WTC11 (cell line): ENCODE measurements around the gene NXPH4. TPM values are rescaled to one million over a fixed set of nuclear protein-coding genes. Genes with fewer than 3 reads are reported as not detected.

Experiments
- ATAC-seq: fragments of 200-7000 bp; cut with Tn5 transposase; 2 replicates; pipeline ENCODE4 v1.10.0; 2021; ENCODE audit warnings: mild to moderate bottlenecking, moderate library complexity
- CTCF ChIA-PET: fragments of 300-600 bp; sonication (Branson Sonifier 250); formaldehyde crosslinking; loops from one replicate; lab custom pipeline; 2021; ENCODE audit warnings: antibody characterized with exemption; lab: Charles Lee
- POLR2A ChIA-PET: fragments of 350-600 bp; sonication (Branson Sonifier 250); formaldehyde crosslinking; loops from one replicate; lab custom pipeline; 2021; ENCODE audit warnings: antibody characterized with exemption; lab: Charles Lee
- DNase-seq: peaks from one replicate; pipeline ENCODE4 v3.0.0; 2021; ENCODE audit warnings: low spot score
- H3K27ac Mint-ChIP-seq: 2 replicates; pipeline ENCODE4 v1.8.0; 2021; ENCODE audit warnings: mixed read lengths
- H3K27me3 Mint-ChIP-seq: 2 replicates; pipeline ENCODE4 v1.8.0; 2021; ENCODE audit warnings: low read depth, mild to moderate bottlenecking, moderate library complexity, mixed read lengths
- H3K36me3 Mint-ChIP-seq: 2 replicates; pipeline ENCODE4 v1.8.0; 2021; ENCODE audit warnings: mixed read lengths
- H3K4me1 Mint-ChIP-seq: 2 replicates; pipeline ENCODE4 v1.8.0; 2022; ENCODE audit warnings: mixed read lengths
- H3K4me3 Mint-ChIP-seq: 2 replicates; pipeline ENCODE4 v1.8.0; 2021; ENCODE audit warnings: mild to moderate bottlenecking, moderate library complexity, mixed read lengths
- H3K9me3 Mint-ChIP-seq: 2 replicates; pipeline ENCODE4 v1.8.0; 2021; ENCODE audit warnings: mixed read lengths
- CREM ChIP-seq: sonication (generic); formaldehyde crosslinking; IDR thresholded peaks from 2 replicates; pipeline ENCODE4 v1.8.1; 2022; ENCODE audit warnings: mild to moderate bottlenecking, missing genetic modification reagents, moderate library complexity
- ESRRA ChIP-seq: sonication (generic); formaldehyde crosslinking; IDR thresholded peaks from 2 replicates; pipeline ENCODE4 v1.8.1; 2022; ENCODE audit warnings: mild to moderate bottlenecking, missing genetic modification reagents, borderline replicate concordance
- FOXK1 ChIP-seq: sonication (generic); formaldehyde crosslinking; IDR thresholded peaks from 2 replicates; pipeline ENCODE4 v1.8.0; 2022; ENCODE audit warnings: mild to moderate bottlenecking, moderate library complexity, missing genetic modification reagents
- GABPB1 ChIP-seq: sonication (generic); formaldehyde crosslinking; IDR thresholded peaks from 2 replicates; pipeline ENCODE4 v1.8.1; 2023; ENCODE audit warnings: mild to moderate bottlenecking, missing genetic modification reagents
- GTF2I ChIP-seq: fragments of 250-450 bp; sonication (Bioruptor Pico); conservative IDR thresholded peaks from 2 replicates; pipeline ENCODE4 v1.4.0; 2021; ENCODE audit warnings: mild to moderate bottlenecking
- HMGA2 ChIP-seq: fragments of 250-450 bp; sonication (Bioruptor Pico); IDR thresholded peaks from 2 replicates; pipeline ENCODE4 v1.4.0; 2021; ENCODE audit warnings: mild to moderate bottlenecking, moderate library complexity
- HMGXB4 ChIP-seq: sonication (generic); formaldehyde crosslinking; IDR thresholded peaks from 2 replicates; pipeline ENCODE4 v1.8.1; 2023; ENCODE audit warnings: mild to moderate bottlenecking, moderate library complexity, missing genetic modification reagents
- IRF2 ChIP-seq: sonication (generic); formaldehyde crosslinking; IDR thresholded peaks from 2 replicates; pipeline ENCODE4 v1.8.0; 2022; ENCODE audit warnings: low read depth, missing genetic modification reagents, borderline replicate concordance
- JAZF1 ChIP-seq: fragments of 250-450 bp; sonication (Bioruptor Pico); IDR thresholded peaks from 2 replicates; pipeline ENCODE4 v1.9.0; 2021; ENCODE audit warnings: moderate library complexity, mild to moderate bottlenecking, inconsistent platforms
- KAT7 ChIP-seq: sonication (generic); formaldehyde crosslinking; IDR thresholded peaks from 2 replicates; pipeline ENCODE4 v1.8.1; 2023; ENCODE audit warnings: missing genetic modification reagents, mild to moderate bottlenecking, borderline replicate concordance
- MXD4 ChIP-seq: fragments of 250-450 bp; sonication (Bioruptor Pico); IDR thresholded peaks from 2 replicates; pipeline ENCODE4 v1.8.0; 2021; ENCODE audit warnings: mild to moderate bottlenecking, moderate library complexity, borderline replicate concordance
- MYBL2 ChIP-seq: sonication (generic); formaldehyde crosslinking; IDR thresholded peaks from 2 replicates; pipeline ENCODE4 v1.8.1; 2023; ENCODE audit warnings: mild to moderate bottlenecking, moderate library complexity, missing genetic modification reagents
- NFATC4 ChIP-seq: fragments of 250-450 bp; sonication (Bioruptor Pico); IDR thresholded peaks from 2 replicates; pipeline ENCODE4 v1.9.0; 2021; ENCODE audit warnings: mild to moderate bottlenecking
- NFYB ChIP-seq: sonication (generic); formaldehyde crosslinking; conservative IDR thresholded peaks from 2 replicates; pipeline ENCODE4 v1.8.0; 2022; ENCODE audit warnings: low read depth, missing genetic modification reagents
- OVOL2 ChIP-seq: fragments of 250-450 bp; sonication (Bioruptor Pico); IDR thresholded peaks from 2 replicates; pipeline ENCODE4 v1.9.0; 2021; ENCODE audit warnings: mild to moderate bottlenecking, borderline replicate concordance
- TEAD1 ChIP-seq: sonication (generic); formaldehyde crosslinking; IDR thresholded peaks from 2 replicates; pipeline ENCODE4 v1.8.0; 2022; ENCODE audit warnings: mild to moderate bottlenecking, missing genetic modification reagents
- ZNF138 ChIP-seq: sonication (generic); formaldehyde crosslinking; conservative IDR thresholded peaks from 2 replicates; pipeline ENCODE4 v1.8.1; 2022; ENCODE audit warnings: mild to moderate bottlenecking, moderate library complexity, missing genetic modification reagents
- ZNF512 ChIP-seq: sonication (generic); formaldehyde crosslinking; IDR thresholded peaks from 2 replicates; pipeline ENCODE4 v1.8.1; 2022; ENCODE audit warnings: missing genetic modification reagents, borderline replicate concordance
- total RNA-seq: library from RNA; stranded (reverse); gene quantifications from 3 replicates; pipeline ENCODE4 v1.2.3, GENCODE V29; 2021
- TF ChIP-seq, protein P1 (sequence below): sonication (generic); formaldehyde crosslinking; IDR thresholded peaks from 2 replicates; pipeline ENCODE4 v1.8.0; 2022; ENCODE audit warnings: mild to moderate bottlenecking, missing genetic modification reagents
- TF ChIP-seq, protein P2 (sequence below): fragments of 250-450 bp; sonication (Bioruptor Pico); IDR thresholded peaks from 2 replicates; pipeline ENCODE4 v1.9.0; 2021; ENCODE audit warnings: mild to moderate bottlenecking
- TF ChIP-seq, protein P3 (sequence below): fragments of 250-450 bp; sonication (Bioruptor Pico); IDR thresholded peaks from 2 replicates; pipeline ENCODE4 v1.8.0; 2021; ENCODE audit warnings: mild to moderate bottlenecking
- TF ChIP-seq, protein P4 (sequence below): sonication (generic); formaldehyde crosslinking; IDR thresholded peaks from 2 replicates; pipeline ENCODE4 v1.8.0; 2023; ENCODE audit warnings: missing genetic modification reagents, mild to moderate bottlenecking, borderline replicate concordance
- TF ChIP-seq, protein P5 (sequence below): sonication (generic); formaldehyde crosslinking; IDR thresholded peaks from 2 replicates; pipeline ENCODE4 v1.8.1; 2022; ENCODE audit warnings: mild to moderate bottlenecking, moderate library complexity, missing genetic modification reagents

NXPH4 gene
- total RNA-seq, 1 experiment from 2014 or later: 4.9 TPM

GRCh38 chr12:57241402-57242310, 25.1 kb downstream of the NXPH4 start:
- Mint-ChIP-seq H3K27me3 (peaks cover 77% of the 10 kb centered on the region), H3K9me3 (no peaks in the 10 kb centered on the region), H3K4me1 (peaks cover 64% of the 10 kb centered on the region), H3K27ac (no peak overlapping the region), H3K4me3 (peak overlapping the region; percentile 84), H3K36me3 (no peaks in the 10 kb centered on the region)
- CTCF ChIA-PET: interaction anchor here (0.6 to 18.5 kb wide), 17 partner anchors 10 to 217 kb away, joined by 3 to 660 read pairs (median 10); partner anchors contain the start of genes GLI1, INHBE, LRP1 and NXPH4
- DNase-seq (peak; percentile 21), ATAC-seq (no peak)
- POLR2A ChIA-PET: interaction anchor here (0.7 to 9.7 kb wide), 6 partner anchors 12 to 213 kb away, joined by 3 to 97 read pairs (median 12); partner anchors contain the start of genes INHBE, NXPH4 and SHMT2
- no peak for TF ChIP-seq NFYB (CRISPR knock-in tag)
- no peak for TF ChIP-seq GABPB1 (CRISPR knock-in tag)
- TF ChIP-seq FOXK1: no peak
- TF ChIP-seq GTF2I (CRISPR knock-in tag): no peak
- TF ChIP-seq, protein P1, sequence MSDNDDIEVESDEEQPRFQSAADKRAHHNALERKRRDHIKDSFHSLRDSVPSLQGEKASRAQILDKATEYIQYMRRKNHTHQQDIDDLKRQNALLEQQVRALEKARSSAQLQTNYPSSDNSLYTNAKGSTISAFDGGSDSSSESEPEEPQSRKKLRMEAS (CRISPR knock-in tag): no peak

DNA sequence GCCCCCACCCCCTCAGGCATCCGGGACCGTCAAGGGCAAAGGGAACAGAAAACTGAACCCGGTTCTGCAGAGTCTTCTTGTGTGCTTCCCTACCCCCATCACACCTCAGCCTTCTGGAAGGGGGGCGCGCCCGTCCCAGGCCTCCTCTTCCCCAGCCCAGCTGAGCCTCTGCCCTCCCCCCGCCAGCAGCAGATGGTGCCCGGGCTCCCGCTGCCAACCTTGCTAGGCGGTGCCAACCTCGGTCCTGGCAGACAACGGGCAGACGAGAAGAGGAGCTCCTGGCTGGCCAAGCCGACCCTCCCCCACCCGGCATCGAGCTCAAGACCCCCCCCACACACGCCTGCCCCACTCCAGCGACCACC, 25.7 kb downstream of the NXPH4 start:
- TF ChIP-seq ZNF512 (no peak), HMGXB4 (CRISPR knock-in tag) (no peak), MYBL2 (no peak), NFATC4 (CRISPR knock-in tag) (no peak), OVOL2 (CRISPR knock-in tag) (no peak), ESRRA (no peak), ZNF138 (CRISPR knock-in tag) (no peak), IRF2 (no peak), KAT7 (CRISPR knock-in tag) (no peak), JAZF1 (CRISPR knock-in tag) (no peak), GABPB1 (CRISPR knock-in tag) (no peak), GTF2I (CRISPR knock-in tag) (no peak), MXD4 (CRISPR knock-in tag) (no peak), HMGA2 (no peak), TEAD1 (no peak), CREM (no peak)
- TF ChIP-seq, protein P2, sequence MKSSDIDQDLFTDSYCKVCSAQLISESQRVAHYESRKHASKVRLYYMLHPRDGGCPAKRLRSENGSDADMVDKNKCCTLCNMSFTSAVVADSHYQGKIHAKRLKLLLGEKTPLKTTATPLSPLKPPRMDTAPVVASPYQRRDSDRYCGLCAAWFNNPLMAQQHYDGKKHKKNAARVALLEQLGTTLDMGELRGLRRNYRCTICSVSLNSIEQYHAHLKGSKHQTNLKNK (CRISPR knock-in tag): no peak
- TF ChIP-seq, protein P3, sequence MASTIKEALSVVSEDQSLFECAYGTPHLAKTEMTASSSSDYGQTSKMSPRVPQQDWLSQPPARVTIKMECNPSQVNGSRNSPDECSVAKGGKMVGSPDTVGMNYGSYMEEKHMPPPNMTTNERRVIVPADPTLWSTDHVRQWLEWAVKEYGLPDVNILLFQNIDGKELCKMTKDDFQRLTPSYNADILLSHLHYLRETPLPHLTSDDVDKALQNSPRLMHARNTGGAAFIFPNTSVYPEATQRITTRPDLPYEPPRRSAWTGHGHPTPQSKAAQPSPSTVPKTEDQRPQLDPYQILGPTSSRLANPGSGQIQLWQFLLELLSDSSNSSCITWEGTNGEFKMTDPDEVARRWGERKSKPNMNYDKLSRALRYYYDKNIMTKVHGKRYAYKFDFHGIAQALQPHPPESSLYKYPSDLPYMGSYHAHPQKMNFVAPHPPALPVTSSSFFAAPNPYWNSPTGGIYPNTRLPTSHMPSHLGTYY (CRISPR knock-in tag): no peak
- TF ChIP-seq, protein P4, sequence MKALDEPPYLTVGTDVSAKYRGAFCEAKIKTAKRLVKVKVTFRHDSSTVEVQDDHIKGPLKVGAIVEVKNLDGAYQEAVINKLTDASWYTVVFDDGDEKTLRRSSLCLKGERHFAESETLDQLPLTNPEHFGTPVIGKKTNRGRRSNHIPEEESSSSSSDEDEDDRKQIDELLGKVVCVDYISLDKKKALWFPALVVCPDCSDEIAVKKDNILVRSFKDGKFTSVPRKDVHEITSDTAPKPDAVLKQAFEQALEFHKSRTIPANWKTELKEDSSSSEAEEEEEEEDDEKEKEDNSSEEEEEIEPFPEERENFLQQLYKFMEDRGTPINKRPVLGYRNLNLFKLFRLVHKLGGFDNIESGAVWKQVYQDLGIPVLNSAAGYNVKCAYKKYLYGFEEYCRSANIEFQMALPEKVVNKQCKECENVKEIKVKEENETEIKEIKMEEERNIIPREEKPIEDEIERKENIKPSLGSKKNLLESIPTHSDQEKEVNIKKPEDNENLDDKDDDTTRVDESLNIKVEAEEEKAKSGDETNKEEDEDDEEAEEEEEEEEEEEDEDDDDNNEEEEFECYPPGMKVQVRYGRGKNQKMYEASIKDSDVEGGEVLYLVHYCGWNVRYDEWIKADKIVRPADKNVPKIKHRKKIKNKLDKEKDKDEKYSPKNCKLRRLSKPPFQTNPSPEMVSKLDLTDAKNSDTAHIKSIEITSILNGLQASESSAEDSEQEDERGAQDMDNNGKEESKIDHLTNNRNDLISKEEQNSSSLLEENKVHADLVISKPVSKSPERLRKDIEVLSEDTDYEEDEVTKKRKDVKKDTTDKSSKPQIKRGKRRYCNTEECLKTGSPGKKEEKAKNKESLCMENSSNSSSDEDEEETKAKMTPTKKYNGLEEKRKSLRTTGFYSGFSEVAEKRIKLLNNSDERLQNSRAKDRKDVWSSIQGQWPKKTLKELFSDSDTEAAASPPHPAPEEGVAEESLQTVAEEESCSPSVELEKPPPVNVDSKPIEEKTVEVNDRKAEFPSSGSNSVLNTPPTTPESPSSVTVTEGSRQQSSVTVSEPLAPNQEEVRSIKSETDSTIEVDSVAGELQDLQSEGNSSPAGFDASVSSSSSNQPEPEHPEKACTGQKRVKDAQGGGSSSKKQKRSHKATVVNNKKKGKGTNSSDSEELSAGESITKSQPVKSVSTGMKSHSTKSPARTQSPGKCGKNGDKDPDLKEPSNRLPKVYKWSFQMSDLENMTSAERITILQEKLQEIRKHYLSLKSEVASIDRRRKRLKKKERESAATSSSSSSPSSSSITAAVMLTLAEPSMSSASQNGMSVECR (CRISPR knock-in tag): no peak
- TF ChIP-seq, protein P5, sequence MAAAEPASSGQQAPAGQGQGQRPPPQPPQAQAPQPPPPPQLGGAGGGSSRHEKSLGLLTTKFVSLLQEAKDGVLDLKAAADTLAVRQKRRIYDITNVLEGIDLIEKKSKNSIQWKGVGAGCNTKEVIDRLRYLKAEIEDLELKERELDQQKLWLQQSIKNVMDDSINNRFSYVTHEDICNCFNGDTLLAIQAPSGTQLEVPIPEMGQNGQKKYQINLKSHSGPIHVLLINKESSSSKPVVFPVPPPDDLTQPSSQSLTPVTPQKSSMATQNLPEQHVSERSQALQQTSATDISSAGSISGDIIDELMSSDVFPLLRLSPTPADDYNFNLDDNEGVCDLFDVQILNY (CRISPR knock-in tag): no peak
- ATAC-seq: no peak
- Mint-ChIP-seq H3K27ac (no peak overlapping the region), H3K36me3 (no peaks in the 10 kb centered on the region), H3K9me3 (no peaks in the 10 kb centered on the region), H3K4me3 (peak overlapping the region; percentile 84), H3K27me3 (peaks cover 70% of the 10 kb centered on the region), H3K4me1 (peaks cover 62% of the 10 kb centered on the region)
- POLR2A ChIA-PET: interaction anchor here (0.7 to 9.7 kb wide), 8 partner anchors 12 to 220 kb away, joined by 3 to 97 read pairs (median 6); partner anchors contain the start of genes INHBE, NXPH4 and SHMT2
- CTCF ChIA-PET: interaction anchor here (0.7 to 18.5 kb wide), 39 partner anchors 9 to 606 kb away, joined by 3 to 660 read pairs (median 8); partner anchors contain the start of genes GLI1, INHBC, INHBE and LRP1
- no peak for DNase-seq
